ENCODE data around the gene STX4.

STX4 gene

DNA sequence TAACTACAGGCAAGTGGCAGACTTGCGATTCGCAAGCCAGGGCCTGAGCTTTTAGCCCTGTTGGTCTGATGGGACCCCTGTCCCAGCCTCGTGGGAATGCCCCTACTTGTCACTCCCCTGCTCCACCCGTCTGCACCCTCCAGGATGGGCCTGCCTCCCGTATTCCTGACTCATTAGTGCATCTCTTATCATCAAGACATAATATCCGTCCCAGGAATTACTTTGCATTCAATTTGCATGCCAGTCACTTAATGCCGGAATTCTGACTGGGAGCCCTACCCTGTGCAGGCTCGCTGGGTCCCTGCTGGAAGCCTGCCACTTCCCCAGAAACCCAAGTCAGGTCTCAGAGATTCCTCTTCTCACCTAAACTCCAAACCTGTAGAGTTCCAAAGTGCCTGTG lies 52.1 kb downstream of the STX4 start:
- DNase-seq: no peak

- DNase-seq: no peak
These were observed 52.7 kb downstream of the STX4 start for GRCh38 chr16:31085873-31086628.

DNA sequence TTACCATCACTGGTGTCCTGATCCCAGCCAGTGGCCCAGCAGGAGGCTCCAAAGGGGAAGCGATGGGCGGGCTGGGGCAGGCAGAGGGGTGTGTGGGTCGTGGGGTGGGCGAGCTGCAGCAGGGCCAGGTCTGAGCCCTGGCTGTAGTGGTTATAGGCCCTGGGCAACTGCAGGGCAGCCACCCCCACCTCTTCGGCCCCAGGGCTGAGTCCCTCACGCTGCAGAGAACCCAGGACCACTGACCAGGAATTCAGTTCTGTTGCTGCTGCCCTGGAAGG lies 53.2 kb downstream of the STX4 start:
- no peak for DNase-seq

DNA sequence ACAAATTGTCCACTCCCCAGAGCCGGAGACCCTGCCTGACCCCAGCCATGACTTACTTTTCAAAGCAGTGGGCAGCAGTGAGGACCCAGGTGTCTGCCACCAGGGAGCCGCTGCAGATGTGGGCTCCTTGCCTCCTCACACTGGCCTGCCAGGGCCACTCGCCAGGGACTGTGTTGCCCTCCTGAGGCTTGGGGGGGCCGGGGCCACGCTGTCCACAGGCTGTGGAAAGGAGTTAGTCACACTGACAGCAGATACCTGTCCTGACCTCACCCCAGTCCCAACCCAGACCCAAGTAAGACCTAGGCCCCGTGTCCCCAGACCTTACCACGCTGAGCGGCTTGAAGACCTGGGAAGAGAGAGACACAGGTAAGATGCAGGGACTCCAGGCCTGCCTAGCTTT lies 54.1 kb downstream of the STX4 start:
- DNase-seq: no peak

DNA sequence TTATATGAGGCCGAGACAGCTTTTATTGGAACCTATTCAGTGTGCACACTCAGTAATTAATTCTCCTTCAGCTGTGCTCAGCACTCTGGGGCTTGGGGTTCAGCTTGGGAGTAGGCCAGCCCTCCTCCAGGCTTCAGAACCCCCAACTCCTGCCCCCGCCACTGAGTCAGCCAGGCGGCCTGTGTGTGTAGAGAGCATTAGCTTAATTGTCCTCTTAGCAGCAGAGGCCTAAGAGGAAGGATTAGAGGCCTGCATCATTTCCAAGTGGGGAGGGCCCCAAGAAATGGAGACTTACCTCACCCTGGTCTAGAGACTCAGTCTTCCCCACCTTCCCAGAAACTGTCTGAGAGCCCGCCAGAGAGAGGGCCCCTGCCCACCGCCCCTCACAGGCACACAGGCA lies 54.6 kb downstream of the STX4 start:
- no peak for DNase-seq

GRCh38 chr16:31088459-31089183 lies 55.3 kb downstream of the STX4 start, which contains the start of gene PRSS53:
TSS of gene PRSS53 (minus strand) at chr16:31088943. CDS start at chr16:31088809, 134 bp downstream.
- DNase-seq: no peak

DNA sequence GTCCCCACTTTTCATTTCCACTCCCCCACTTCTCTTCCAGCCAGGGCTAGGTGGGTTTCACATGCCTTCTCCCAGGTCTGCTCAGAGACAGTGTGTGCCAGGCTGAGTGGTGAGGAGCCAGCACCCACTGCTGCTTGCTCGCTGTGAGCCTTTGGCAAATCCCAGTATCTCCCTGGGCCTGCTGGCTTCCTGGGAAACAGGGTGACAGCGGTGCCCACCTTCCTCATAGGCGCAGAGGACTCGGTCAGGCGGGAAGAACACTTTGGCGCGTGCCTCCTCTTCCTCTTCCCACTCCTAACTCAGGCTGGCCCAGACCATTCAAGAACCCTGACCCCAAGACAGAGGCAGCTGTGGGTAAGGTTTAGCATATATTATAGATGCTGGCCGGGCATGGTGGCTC lies 55.8 kb downstream of the STX4 start:
- DNase-seq: no peak
